GM10248 (cell line): ENCODE data around the gene RNF128.

Source experiments
- CTCF ChIA-PET: fragments of 300-600 bp; sonication (Branson Sonifier 250); formaldehyde crosslinking; extraction: SDS; loops from one replicate; lab custom pipeline; 2021; ENCODE audit warnings: antibody characterized with exemption; lab: Yijun Ruan, JAX
- POLR2A ChIA-PET: fragments of 350-650 bp; sonication (Branson Sonifier 250); formaldehyde crosslinking; extraction: SDS; loops from one replicate; lab custom pipeline; 2020; ENCODE audit warnings: antibody characterized with exemption; lab: Yijun Ruan, JAX
- DNase-seq: peaks from one replicate; pipeline ENCODE4 v3.0.0; 2012; ENCODE audit errors: extremely low spot score
- CTCF ChIP-seq: IDR thresholded peaks from 2 replicates; pipeline ENCODE4 v1.5.1; 2012; ENCODE audit warnings: mild to moderate bottlenecking, low read depth; ENCODE audit errors: extremely low read depth, missing control alignments, control extremely low read depth

Gene RNF128

GRCh38 chrX:106702636-106703035 lies 23.9 kb upstream of the RNF128 start:
- TF ChIP-seq CTCF: no peak
- DNase-seq: no peak
- CTCF ChIA-PET: no interaction called here
- POLR2A ChIA-PET: no interaction called here

- no peak for TF ChIP-seq CTCF
- DNase-seq: no peak
- POLR2A ChIA-PET: no interaction called here
- CTCF ChIA-PET: no interaction called here
These were observed 20.0 kb upstream of the RNF128 start for GRCh38 chrX:106706466-106706865.

- DNase-seq: no peak
- no peak for TF ChIP-seq CTCF
- CTCF ChIA-PET: no interaction called here
- POLR2A ChIA-PET: no interaction called here
These were observed 18.6 kb upstream of the RNF128 start for GRCh38 chrX:106707771-106708454.

GRCh38 chrX:106710771-106711170 lies 15.7 kb upstream of the RNF128 start:
- POLR2A ChIA-PET: no interaction called here
- CTCF ChIA-PET: no interaction called here
- DNase-seq: no peak
- TF ChIP-seq CTCF: no peak

- DNase-seq: no peak
- CTCF ChIA-PET: no interaction called here
- POLR2A ChIA-PET: no interaction called here
- TF ChIP-seq CTCF: no peak
These were observed 15.1 kb upstream of the RNF128 start for GRCh38 chrX:106711375-106711774.

- POLR2A ChIA-PET: no interaction called here
- CTCF ChIA-PET: no interaction called here
- no peak for TF ChIP-seq CTCF
- no peak for DNase-seq
These were observed 10.5 kb upstream of the RNF128 start for GRCh38 chrX:106716004-106716403.
